Smooth muscle cell (in vitro differentiated cells): Measurements from ENCODE around the gene EVPLL. TPM values are rescaled to one million over a fixed set of nuclear protein-coding genes. Genes with fewer than 3 reads are reported as not detected.
"Not testable (repeated sequence)": the region's sequence is repeated elsewhere in the genome, so short reads cannot be mapped to it uniquely, and the experiment has no call there.

Experiments
- DNase-seq: peaks from one replicate; lab custom pipeline; 2025; ENCODE audit not compliant: unreplicated experiment; lab: John Stamatoyannopoulos, UW
- H2AFZ ChIP-seq: fragments of 200-600 bp; sonication (generic); 2 replicates; pipeline ENCODE4 v1.6.0; 2016; ENCODE audit warnings: antibody characterized with exemption, low read depth, mild to moderate bottlenecking
- H3F3A ChIP-seq: fragments of 200-600 bp; sonication (generic); 2 replicates; pipeline ENCODE4 v1.6.0; 2017; ENCODE audit warnings: antibody characterized with exemption, low read depth
- H3K27ac ChIP-seq: fragments of 200-600 bp; sonication (generic); 2 replicates; pipeline ENCODE4 v1.5.1; 2016; ENCODE audit warnings: low read depth, mild to moderate bottlenecking
- H3K27me3 ChIP-seq: fragments of 200-600 bp; sonication (generic); 2 replicates; pipeline ENCODE4 v1.6.1; 2016; ENCODE audit warnings: low read depth, mild to moderate bottlenecking
- H3K36me3 ChIP-seq: fragments of 200-600 bp; sonication (generic); 2 replicates; pipeline ENCODE4 v1.5.1; 2016; ENCODE audit warnings: low read depth
- H3K4me1 ChIP-seq: fragments of 200-600 bp; sonication (generic); 2 replicates; pipeline ENCODE4 v1.5.1; 2016; ENCODE audit warnings: low read depth
- H3K4me2 ChIP-seq: fragments of 200-600 bp; sonication (generic); 2 replicates; pipeline ENCODE4 v1.6.0; 2016; ENCODE audit warnings: mild to moderate bottlenecking
- H3K4me3 ChIP-seq: fragments of 200-600 bp; sonication (generic); 2 replicates; pipeline ENCODE4 v1.5.1; 2016; ENCODE audit warnings: mild to moderate bottlenecking
- H3K79me2 ChIP-seq: fragments of 200-600 bp; sonication (generic); 2 replicates; pipeline ENCODE4 v1.6.0; 2016; ENCODE audit warnings: low read depth, mild to moderate bottlenecking
- H3K9ac ChIP-seq: fragments of 200-600 bp; sonication (generic); 2 replicates; pipeline ENCODE4 v1.6.0; 2016; ENCODE audit warnings: low read depth
- H3K9me3 ChIP-seq: fragments of 200-600 bp; sonication (generic); replicated peaks from 2 replicates; pipeline ENCODE4 v1.5.1; 2016; ENCODE audit warnings: low read depth
- H4K20me1 ChIP-seq: fragments of 200-600 bp; sonication (generic); 2 replicates; pipeline ENCODE4 v1.6.0; 2016; ENCODE audit warnings: low read depth
- WGBS: methylation state at CpG from one replicate; pipeline ENCODE4 v1.1.7; 2016; ENCODE audit warnings: low lambda C conversion rate; 5-methylcytosine and 5-hydroxymethylcytosine counted together
- polyA plus RNA-seq: library from polyadenylated mRNA; unstranded; fragments of >200 nt; fragmentation: Nextera tagmentation; extraction: Ambion mirVana; gene quantifications from 2 replicates; pipeline ENCODE4 v1.2.1, GENCODE V29; 2016
- total RNA-seq: library from RNA; depleted of rRNA; stranded (reverse); fragments of >200 nt; gene quantifications from 2 replicates; pipeline ENCODE4 v1.2.3, GENCODE V29; 2014
- TF ChIP-seq, protein P1 (sequence below): fragments of 200-600 bp; sonication (generic); IDR thresholded peaks from 2 replicates; pipeline ENCODE4 v1.5.1; 2017; ENCODE audit warnings: borderline replicate concordance, mild to moderate bottlenecking, antibody characterized with exemption; ENCODE audit not compliant: insufficient read depth, poor library complexity, severe bottlenecking

EVPLL gene
- total and polyA plus RNA-seq, 2 experiments from 2014 or later: not detected

DNA sequence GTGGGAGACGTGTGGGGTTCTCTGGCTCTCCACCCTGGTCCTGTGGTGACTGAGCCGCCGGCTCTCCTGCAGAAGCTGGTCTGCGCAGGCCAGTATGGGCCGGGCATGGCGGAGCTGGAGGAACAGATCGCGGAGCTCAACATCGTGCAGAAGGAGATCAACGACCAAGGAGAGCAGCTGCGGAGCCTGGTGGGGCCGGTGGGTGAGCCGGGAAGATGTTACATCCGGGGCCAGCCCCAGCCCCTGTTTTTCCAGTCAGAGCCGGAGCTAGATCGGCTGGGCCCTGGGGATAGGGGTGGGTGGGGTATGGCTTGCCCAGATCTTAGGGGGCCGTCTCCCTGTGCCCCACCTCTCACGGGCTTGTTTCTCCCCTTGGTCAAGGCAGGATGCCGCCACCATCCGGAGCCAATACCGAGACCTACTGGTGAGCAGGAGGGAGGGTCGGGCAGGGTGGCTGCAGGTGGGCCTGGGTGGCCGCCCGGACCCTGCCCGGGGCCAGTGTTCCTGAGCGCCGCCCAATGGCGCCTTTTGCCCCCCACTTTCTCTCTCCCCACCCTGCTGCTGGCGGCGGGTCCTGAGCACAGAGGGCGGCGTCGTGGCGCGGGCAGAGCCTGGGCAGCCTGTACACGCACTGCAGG is 5.0 kb downstream of the EVPLL start:
- Histone ChIP-seq H3K27me3 (no peaks in the 10 kb centered on the region), H3K27ac (no peak overlapping the region), H3K4me3 (no peak overlapping the region), H2AFZ (no peak overlapping the region), H3K4me1 (no peaks in the 10 kb centered on the region), H4K20me1 (no peaks in the 10 kb centered on the region), H3F3A (no peaks in the 10 kb centered on the region), H3K79me2 (no peaks in the 10 kb centered on the region), H3K4me2 (no peak overlapping the region), H3K9me3 (no peaks in the 10 kb centered on the region), H3K36me3 (no peaks in the 10 kb centered on the region), H3K9ac (no peak overlapping the region)
- DNase-seq: no peak
- TF ChIP-seq, protein P1, sequence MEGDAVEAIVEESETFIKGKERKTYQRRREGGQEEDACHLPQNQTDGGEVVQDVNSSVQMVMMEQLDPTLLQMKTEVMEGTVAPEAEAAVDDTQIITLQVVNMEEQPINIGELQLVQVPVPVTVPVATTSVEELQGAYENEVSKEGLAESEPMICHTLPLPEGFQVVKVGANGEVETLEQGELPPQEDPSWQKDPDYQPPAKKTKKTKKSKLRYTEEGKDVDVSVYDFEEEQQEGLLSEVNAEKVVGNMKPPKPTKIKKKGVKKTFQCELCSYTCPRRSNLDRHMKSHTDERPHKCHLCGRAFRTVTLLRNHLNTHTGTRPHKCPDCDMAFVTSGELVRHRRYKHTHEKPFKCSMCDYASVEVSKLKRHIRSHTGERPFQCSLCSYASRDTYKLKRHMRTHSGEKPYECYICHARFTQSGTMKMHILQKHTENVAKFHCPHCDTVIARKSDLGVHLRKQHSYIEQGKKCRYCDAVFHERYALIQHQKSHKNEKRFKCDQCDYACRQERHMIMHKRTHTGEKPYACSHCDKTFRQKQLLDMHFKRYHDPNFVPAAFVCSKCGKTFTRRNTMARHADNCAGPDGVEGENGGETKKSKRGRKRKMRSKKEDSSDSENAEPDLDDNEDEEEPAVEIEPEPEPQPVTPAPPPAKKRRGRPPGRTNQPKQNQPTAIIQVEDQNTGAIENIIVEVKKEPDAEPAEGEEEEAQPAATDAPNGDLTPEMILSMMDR: no peak
- WGBS: 93% methylated on average over 35 of the region's 36 CpGs

DNA sequence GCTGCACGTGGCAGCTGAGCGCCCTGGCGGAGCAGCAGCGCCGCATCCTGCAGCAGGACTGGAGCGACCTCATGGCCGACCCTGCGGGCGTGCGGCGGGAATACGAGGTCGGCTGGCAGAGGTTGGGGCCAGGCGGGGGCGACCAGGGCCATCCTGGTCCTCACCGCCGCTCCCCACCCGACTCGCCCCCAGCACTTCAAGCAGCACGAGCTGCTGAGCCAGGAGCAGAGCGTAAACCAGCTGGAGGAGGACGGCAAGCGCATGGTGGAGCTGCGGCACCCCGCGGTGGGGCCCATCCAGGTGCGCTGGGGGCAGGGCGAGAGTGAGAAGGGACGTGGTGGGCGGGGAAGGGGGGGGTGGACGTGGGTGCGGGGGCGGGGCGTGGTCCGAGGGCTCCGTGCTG is 5.5 kb downstream of the EVPLL start:
- WGBS: 77% methylated on average over 12 of the region's 36 CpGs
- not testable (repeated sequence) for H3K4me1 ChIP-seq, H2AFZ ChIP-seq, H3K9ac ChIP-seq, H3K36me3 ChIP-seq, H4K20me1 ChIP-seq, H3K4me3 ChIP-seq, H3K4me2 ChIP-seq, H3K9me3 ChIP-seq, DNase-seq, H3K27me3 ChIP-seq, H3K27ac ChIP-seq, H3K79me2 ChIP-seq, H3F3A ChIP-seq

DNA sequence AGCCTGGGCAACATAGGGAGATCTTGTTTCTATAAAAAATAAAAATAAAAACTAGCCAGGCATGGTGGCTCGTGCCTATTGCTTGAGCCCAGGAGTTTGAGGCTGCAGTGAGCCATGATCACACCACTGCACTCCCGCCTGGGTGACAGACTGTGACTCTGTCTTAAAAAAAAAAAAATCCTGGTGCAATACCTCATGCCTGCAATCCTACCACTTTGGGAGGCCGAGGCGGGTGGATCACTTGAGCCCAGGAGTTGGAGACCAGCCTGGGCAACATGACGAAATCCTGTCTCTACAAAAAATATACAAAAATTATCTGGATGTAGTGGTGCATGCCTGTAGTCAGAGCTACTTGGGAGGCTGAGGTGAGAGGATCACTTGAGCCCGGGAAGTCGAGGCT is 6.7 kb downstream of the EVPLL start:
- WGBS: 91% methylated on average over 7 of the region's 7 CpGs
- not testable (repeated sequence) for H3K4me1 ChIP-seq, H4K20me1 ChIP-seq, H3K27ac ChIP-seq, H3K9me3 ChIP-seq, H3K9ac ChIP-seq, H3F3A ChIP-seq, H3K4me3 ChIP-seq, H3K4me2 ChIP-seq, H3K27me3 ChIP-seq, H3K79me2 ChIP-seq, H3K36me3 ChIP-seq, DNase-seq, H2AFZ ChIP-seq

DNA sequence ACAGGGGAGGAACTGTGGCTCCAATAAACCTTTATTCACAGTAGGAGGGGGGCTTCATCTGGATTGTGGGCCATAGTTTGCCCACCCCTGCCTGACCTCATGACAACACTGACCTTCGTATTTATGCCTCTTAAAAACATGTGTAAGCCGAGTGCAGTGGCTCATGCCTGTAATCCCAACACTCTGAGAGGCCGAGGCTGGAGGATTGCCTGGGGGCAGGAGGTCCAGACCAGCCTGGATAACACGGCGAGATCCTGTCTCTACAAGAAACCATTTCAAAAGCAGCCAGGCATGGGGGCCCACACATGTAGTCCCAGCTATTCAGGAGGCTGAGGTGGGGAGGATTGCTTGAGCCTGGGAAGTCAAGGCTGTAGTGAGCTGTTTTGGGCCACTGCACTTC is 10.0 kb downstream of the EVPLL start:
- not testable (repeated sequence) for H3K36me3 ChIP-seq, H3K4me2 ChIP-seq, H3K4me3 ChIP-seq, H3K4me1 ChIP-seq, H3K79me2 ChIP-seq, H2AFZ ChIP-seq, H4K20me1 ChIP-seq, H3K9me3 ChIP-seq, H3F3A ChIP-seq, H3K27ac ChIP-seq, DNase-seq, H3K27me3 ChIP-seq, H3K9ac ChIP-seq
- 59% methylated on average over 5 of the region's 5 CpGs for WGBS

DNA sequence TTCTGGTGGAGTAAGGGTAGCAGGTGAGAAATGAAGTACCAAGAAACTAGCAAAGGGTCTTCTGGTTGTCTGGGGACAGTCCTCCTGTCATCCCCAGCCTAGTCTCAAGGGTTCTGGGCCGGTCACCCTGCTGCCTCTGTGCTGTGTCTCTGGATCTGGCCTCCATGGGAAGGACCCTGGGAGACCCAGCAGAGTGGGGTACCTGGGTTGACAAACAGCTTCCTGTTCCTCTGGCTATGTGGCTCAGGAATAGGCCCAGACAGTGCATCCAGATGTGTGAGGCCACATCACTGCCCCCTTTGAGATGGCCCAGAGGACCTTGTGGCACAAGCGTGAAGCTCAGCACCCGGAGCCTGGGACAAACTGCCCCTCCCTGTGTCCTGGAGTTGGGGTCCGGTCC is 10.7 kb downstream of the EVPLL start:
- H2AFZ ChIP-seq, H3K9ac ChIP-seq, H4K20me1 ChIP-seq, H3F3A ChIP-seq, H3K4me2 ChIP-seq, H3K27ac ChIP-seq, H3K4me3 ChIP-seq, H3K79me2 ChIP-seq, H3K27me3 ChIP-seq, H3K36me3 ChIP-seq, H3K9me3 ChIP-seq, H3K4me1 ChIP-seq, DNase-seq: not testable (repeated sequence)
- 88% methylated on average over 4 of the region's 4 CpGs for WGBS

DNA sequence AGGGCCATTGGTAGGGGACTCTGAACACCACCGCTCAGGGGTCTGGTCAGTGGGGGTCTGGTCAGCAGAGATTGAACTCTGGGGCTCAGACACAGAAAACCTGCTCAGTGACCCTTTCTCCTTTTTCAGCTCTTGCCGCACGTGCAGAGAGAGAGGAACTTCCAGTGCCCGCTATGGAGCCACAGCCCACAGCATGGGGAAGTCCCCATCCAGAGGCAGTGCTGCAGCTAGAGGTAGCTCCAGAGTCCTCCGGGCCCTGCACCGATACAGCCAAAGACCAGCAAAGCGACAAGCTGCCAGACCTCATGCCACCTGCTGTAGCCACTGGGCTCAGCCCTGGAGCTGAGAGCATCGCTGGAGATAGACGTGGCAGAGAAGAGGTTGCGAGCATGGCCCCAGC is 11.2 kb downstream of the EVPLL start:
- 92% methylated on average over 6 of the region's 10 CpGs for whole genome bisulfite sequencing

DNA sequence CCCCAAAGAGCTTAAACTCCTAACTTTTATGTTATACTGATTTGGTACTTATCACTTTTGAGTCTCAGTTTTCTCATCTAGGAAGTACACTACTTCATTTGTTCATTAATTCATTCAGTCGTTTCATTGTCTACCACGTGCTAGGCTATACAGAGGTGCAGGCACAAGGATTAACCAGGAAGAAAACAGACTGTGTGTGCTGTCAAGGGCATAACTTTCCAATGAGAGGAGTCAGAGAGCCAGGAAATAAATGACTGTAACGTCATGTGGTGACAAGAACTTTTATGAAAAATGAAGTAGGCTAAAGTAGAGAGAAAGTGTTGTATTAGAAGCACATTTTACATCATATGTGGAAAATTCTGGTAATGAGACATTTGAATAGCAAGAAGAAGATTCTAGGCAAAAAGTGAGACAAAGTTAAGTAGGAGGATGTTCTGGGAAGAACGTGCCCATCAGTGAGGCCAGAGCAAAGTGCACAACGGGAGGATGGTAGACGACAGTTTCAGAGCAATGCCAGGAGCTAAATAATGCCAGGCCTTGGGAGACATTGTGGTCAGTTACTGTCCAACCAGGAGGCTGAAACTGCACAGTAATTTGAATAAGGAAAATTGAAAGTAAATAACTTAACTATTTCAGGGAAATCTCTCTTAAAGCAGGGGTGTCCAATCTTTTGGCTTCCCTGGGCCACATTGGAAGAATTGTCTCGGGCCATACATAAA is 24.5 kb downstream of the EVPLL start:
- H3K9ac ChIP-seq, H3K27me3 ChIP-seq, H3K79me2 ChIP-seq, H3K4me2 ChIP-seq, H2AFZ ChIP-seq, H3F3A ChIP-seq, H4K20me1 ChIP-seq, H3K4me1 ChIP-seq, H3K27ac ChIP-seq, H3K4me3 ChIP-seq, DNase-seq, H3K9me3 ChIP-seq, H3K36me3 ChIP-seq: not testable (repeated sequence)
- WGBS: 78% methylated on average over 7 of the region's 7 CpGs

More for the DNA sequence above, 11.2 kb downstream of the EVPLL start:
- H3K4me2 ChIP-seq, H4K20me1 ChIP-seq, H3K9ac ChIP-seq, H3K4me1 ChIP-seq, H3F3A ChIP-seq, H3K9me3 ChIP-seq, DNase-seq, H3K27ac ChIP-seq, H3K36me3 ChIP-seq, H2AFZ ChIP-seq, H3K27me3 ChIP-seq, H3K79me2 ChIP-seq, H3K4me3 ChIP-seq: not testable (repeated sequence)

DNA sequence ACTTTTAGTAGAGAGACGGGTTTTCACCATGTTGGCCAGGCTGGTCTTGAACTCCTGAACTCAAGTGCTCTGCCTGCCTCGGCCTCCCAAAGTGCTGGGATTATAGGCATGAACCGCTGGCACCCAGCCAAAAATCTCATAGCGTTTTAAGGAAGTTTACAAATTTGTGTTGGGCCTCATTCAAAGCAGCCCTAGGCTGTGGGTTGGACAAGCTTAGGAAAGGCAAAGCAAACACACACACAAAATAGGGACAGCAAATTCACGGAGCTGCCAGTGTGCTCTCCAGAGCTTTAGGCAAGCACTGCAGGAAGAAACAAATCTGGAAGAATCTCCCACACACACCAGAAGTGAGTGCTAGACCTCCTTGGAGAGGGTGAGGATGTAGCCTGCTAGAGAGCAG is 25.6 kb downstream of the EVPLL start:
- H3F3A ChIP-seq, H3K4me2 ChIP-seq: not testable (repeated sequence)

More for the DNA sequence above, 25.6 kb downstream of the EVPLL start:
- not testable (repeated sequence) for H3K79me2 ChIP-seq, H3K36me3 ChIP-seq, H3K27ac ChIP-seq, H2AFZ ChIP-seq, H3K27me3 ChIP-seq, H3K9me3 ChIP-seq, H3K9ac ChIP-seq, H3K4me1 ChIP-seq, H4K20me1 ChIP-seq, H3K4me3 ChIP-seq, DNase-seq
- 40% methylated on average over 4 of the region's 5 CpGs for WGBS
